Left kidney (tissue), 2 donors: ENCODE measurements around the gene GLP2R. TPM values are rescaled to one million over a fixed set of nuclear protein-coding genes. Genes with fewer than 3 reads are reported as not detected.
A peak's percentile ranks its signal among the peaks of the same experiment; 100 is the strongest.

ENCODE experiments used
- DNase-seq: peaks from one replicate; pipeline ENCODE4 v3.0.0-alpha.2; 2013
- polyA plus RNA-seq: library from polyadenylated mRNA; unstranded; fragments of 120-200 nt; gene quantifications from one replicate; pipeline ENCODE4 v1.2.1, GENCODE V29; 2013; ENCODE audit not compliant: insufficient read length

Gene GLP2R
- polyA plus RNA-seq, 1 donor, result not detected

DNA sequence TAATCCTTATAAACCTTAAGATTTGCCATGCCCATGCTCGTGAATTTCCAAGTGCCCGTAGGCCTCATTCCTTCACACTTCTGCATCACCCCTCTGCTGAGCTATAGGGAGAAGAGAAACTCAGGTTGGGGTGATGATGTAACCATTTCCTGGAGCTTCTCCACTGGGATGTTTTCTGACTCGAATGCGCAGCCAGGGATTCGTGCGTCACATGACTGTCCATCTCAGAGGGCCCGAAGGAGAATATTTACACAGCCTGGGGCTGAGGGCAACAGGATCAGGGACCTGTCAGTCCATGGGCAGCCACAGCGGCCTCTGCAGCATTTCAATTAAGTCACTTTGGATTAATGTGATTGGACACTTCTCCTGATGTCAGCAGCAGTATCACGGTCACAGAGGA lies 12.6 kb upstream of the GLP2R start:
- no peak for DNase-seq

DNA sequence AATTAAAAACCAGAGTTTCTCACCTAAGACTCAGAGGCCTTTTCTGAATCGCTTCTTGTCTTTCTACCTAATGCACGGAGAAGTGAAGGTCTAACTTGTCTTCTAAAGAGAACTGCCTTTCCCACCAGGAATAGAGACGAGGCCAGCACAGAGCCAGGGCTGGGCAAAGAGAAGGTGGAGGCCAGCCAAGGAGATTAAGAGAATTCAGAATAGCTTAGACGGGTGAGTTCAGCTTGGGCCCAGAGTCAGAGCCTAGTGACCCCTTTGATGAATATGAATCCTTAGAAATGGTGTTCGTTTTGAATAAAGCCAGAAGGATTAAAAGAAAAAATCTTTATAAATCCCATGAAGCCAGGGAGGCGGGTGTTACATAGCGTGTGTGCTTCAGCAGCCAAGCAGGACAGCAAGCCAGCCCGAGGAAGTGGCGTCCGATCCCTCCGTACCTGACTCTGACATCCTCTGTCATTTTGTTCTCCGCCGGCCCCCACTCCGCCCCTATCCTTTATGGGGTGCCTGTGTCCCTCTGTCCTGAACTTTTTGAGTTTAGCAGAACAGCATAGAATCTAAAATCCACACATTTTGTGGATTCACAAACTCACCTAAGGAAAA lies 11.3 kb upstream of the GLP2R start:
- DNase-seq, result no peak

- DNase-seq, result no peak
Observed at GRCh38 chr17:9816472-9816871, 9.3 kb upstream of the GLP2R start.

- DNase-seq, result peak; percentile 60
Observed at GRCh38 chr17:9817086-9817485, 8.6 kb upstream of the GLP2R start.

- DNase-seq, result no peak
Observed at GRCh38 chr17:9818760-9819159, 7.0 kb upstream of the GLP2R start.

DNA sequence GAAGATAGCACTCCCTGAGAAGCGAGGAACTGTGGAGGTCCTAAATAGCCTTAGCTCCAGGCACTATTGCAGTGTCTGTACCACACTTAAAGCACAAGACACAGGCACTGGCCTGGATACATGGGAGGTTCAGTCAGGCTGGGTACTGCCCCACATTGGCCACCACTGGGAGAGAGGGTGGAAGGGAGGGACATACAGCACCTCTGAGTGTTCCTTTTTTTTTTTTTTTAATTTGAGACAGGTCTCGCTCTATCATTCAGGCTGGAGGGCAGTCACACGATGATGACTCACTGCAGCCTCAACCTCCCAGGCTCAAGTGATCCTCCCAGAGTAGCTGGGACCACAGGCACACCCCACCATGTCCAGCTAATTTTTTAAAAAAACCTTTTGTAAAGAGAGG lies 5.3 kb upstream of the GLP2R start:
- DNase-seq, result no peak

DNA sequence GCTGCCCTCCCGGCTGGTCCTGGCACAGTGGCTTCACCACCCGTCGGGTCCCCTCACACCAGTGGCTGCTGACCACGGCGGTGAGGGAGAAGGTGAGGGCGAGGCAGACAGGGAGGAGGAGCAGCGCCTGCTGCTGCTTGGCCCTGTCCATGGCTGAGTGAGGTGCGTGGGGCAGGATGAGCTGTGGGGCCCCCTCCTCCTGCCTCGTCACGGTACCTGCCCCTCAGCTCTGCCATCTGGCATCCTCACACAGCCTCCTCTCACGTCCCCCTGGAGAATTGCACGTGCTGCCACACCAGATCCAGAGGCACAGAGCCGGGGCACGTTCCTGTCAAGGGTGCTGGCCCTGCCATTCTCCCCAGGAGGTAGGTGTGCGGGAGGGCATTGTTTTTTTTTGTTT lies 3.8 kb upstream of the GLP2R start, which contains the start of gene GSG1L2:
GSG1L2 (minus strand) TSS at position 159 of the 400 bp plus-strand sequence; CDS start at position 151, 8 bp downstream.
- no peak for DNase-seq

GRCh38 chr17:9824094-9824493 lies 1.6 kb upstream of the GLP2R start:
- no peak for DNase-seq

- no peak for DNase-seq
Observed at GRCh38 chr17:9824797-9825338, 856 bp upstream of the GLP2R start.

DNA sequence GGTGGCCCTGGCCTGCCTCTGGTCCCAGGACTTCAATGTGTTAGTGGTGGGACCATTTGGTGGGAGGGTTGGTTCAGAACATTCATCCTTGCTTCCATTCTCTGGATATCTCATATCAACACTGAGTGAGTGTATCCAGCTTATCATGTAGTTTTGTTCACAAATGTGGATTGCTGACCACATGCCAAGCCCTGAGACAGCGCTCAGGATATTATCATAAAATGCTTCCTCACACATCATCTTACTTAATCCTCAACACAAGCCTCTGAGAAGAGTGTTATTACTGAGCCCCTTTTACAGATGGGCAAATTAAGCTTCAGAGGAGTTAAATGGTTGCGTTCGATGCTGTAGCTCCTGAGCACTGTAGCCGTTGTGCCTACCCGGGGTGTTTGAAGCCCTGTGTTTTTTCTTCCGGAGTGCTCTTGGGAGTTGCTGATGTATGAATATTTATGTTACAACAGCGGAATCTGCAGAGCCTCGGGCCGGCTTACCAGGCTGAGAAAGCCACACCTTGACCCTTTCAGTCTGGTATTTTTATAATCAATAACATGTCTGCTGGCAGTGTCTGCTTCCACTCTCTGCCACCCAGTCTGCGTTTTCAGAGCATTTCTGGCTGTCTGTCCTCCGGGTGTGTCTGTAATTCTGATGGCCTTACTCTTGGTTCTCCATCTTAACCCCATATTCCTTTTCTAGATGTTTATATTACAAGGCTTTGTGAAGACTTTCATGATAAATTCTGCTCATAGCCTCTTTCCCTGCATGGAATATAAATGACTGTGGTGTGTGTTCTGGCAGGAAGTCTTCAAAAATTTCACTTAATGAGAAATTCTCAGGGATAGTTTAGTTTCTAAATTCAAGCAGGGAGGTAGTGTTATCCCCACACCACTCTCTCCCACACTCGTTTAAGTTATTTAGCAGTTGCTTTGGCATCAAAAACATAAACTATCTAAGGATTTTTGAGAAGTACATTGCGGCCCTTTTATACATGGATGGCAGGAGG lies 2.9 kb downstream of the GLP2R start:
- DNase-seq, result no peak

GRCh38 chr17:9829343-9829742 lies 3.6 kb downstream of the GLP2R start:
- DNase-seq, result no peak

DNA sequence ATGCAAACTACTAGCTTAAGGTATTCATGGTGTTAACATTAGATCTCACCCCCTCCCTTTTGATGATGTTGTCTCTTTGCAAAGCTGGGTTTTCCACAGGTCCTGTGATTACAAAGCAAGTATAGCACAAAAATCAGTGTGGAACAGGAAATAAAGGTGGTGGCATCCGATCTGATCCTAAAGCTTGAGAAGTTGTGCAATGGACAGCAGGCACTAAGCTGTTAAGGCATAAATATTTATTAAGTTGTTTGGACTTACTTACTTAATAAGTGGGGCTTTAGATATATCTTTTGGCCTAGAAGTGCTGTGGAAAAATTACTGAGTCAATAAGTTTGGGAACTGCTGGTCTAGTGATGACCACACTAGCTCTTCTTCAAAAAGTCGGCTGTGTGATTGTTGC lies 5.0 kb downstream of the GLP2R start:
- DNase-seq, result no peak

DNA sequence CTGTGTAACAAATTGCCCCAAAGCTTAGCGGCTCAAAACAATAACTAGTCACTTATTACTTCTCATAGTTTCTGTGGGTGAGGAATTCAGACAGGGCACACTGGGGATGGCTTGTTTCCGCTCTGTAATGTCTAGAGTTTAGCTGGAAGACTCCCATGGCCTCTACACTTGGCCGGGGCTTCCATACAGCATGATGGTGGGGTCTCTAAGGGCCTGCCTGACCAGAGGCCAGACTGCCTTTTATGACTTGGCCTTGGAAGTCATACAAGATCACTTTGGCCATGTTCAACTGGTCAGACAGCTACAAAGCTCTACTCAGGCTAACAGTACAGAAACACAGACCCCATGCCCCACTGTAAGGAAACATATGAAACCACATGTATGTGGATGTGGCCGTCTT lies 8.2 kb downstream of the GLP2R start:
- DNase-seq, result no peak

DNA sequence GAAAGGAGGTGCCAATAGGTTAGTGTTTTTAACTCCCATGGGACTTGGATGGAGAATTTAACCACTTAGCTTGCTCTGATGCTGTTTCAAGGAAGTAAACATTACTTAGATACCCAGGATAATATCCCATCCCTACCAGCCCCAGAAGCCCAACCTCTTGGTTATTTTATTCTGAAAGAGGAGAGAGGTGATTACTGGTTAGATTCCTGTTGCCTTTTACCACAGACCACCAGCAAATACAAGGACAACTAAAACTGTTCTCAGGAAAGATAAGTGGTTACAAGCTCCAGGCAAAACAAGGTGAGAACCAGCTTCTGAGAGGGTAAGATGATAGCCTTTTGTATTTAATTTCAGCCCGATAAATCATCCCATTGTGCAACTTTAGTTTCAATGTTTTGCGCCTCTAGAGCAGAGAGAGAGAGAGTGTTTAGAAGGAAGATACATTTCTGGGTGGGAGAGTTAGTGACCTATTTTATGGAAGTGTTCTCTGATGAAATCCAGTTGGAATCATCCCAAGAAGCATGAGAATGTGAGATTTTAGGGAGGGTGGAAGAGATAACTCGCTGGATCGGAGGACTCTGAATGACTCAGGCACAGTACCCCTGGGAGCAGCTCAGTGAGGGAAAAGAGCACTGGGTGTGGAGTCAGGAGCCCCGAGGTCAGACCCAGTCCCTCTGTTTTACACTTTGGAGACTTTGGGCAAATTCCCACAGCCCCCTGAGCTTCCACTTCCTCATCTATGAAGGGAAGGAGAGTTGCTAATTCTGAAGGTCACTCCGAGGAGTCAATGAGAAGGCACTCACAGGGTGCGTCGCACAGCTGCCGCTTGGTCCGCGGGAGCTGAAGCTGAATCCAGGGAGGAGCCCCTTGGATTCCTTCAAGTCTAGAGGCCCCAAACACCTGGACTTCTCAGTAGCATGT lies 12.1 kb downstream of the GLP2R start:
- DNase-seq, result peak; percentile 27

DNA sequence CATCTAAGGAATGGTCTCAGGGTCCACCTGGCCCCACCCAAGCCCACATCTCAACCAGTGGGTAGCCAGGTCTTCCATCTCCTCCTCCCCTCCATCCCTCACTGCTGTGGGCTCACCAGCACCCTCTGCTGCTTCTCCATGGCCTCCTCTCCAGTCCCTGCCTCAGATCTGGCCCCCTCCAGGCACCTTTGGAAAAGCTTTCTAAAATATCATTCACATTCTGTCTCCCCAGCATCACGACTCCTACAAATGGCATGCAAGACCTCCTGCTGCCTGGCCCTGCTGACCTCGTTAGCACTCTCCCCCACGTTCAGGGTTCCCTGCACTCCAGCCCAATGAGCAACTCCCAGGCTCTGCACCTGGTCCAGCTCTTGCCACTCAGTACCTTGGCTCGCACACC lies 13.7 kb downstream of the GLP2R start:
- no peak for DNase-seq

GRCh38 chr17:9842057-9842758 lies 16.5 kb downstream of the GLP2R start:
- DNase-seq, result no peak

DNA sequence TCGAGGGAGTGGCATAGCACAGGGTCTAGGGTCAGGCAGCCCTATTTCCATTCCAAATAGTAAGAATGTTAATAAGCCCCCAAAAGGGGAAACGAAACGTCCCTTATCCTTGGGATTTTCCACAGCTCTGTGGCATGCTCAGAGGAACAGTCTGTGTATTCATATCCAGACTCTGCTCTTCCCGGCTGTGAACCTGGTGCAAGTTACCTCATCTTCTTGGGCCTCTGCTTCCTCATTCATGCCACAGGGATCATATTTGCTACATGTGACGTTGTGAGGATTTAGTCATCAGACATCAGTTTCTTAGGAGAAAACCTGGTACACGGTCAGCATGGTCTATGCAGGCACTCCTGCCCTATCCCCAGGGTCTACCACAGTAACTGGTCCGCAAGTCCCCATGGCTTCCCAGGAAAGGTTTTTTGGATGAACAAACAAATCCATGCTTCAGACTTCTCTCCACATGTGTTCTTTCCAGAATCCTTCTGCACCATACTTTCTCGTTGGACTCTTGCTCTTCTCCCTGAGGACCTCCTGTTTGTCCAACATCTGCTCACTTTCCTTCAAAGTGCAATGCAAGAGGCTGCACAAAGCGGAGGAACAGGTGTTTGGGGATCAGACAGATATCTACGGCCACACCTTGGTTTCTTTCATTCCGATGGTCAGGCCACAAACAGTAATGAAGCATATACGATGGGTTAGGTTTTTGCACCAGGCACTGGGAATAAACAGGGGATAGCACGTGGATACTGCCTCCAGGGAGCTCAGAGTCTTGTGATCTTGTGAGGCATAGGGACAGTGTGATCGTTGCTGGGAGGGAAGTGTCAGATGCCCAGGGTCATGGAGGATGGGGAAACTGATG lies 17.7 kb downstream of the GLP2R start:
- no peak for DNase-seq

DNA sequence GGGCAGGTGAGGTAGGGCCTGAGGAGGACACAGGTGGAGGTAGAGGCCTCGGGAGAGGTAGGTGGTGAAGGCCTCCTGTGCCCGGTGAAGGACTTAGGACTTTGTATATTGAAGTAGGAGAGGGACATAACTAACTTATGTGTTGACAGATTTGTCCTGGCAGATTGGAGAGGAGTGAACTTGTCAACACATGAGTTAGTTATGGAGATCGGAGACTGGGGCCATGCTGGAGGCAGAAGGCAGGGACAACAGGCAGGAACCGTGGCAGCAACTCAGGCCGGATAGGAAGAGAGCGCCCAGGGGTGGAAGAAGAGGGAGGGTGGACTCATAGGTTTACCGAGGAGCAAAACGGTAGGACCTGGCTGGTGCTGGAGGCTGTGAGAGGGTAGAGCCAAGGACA lies 18.4 kb downstream of the GLP2R start:
- DNase-seq, result no peak

GRCh38 chr17:9845306-9845705 lies 19.6 kb downstream of the GLP2R start:
- DNase-seq, result no peak

DNA sequence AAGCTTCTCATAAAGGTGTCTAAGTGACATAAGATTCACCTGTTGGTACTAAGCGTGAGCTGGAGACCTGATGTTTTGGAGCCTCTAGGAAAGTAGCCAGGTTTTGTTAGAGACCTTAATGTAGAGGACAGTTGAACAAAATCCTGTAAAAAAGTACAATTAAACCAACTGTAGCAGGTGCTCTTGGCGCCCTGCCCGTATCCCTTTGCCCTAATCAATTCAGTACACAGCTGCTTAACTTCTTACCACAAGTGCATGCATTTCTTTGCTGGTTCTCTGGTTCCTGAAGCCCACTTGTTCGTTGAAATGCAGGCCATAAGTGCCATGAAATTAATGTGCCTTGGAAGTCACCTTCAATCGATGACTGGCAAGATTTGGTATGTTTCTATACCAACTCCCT lies 24.4 kb downstream of the GLP2R start:
- no peak for DNase-seq
